ENCODE data around the gene CALCB.
"Not testable (repeated sequence)": the region's sequence is repeated elsewhere in the genome, so short reads cannot be mapped to it uniquely, and the experiment has no call there.

DNA sequence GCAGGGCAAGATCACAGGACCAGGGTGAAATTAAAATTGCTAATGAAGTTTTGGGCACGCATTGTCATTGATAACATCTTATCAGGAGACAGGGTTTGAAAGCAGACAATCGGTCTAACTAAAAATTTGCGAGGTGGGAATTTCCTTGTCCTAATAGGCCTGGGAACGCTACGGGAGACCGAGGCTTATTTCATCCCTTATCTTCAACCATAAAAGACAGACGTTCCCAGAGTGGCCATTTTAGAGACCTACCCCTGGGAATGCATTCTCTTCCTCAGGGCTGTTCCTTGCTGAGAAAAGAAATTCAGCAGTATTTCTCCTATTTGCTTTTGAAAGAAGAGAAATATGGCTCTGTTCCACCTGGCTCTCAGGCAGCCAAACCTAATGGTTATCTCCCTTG, 3.6 kb upstream of the CALCB start:
- TF ChIP-seq RBBP5 (IDR thresholded peaks at IDR 0.05; ENCODE audit: borderline replicate concordance, low read depth, low read length); CBX8 (IDR thresholded peaks at IDR 0.05; ENCODE audit: borderline replicate concordance, low read depth, low read length); ASH2L (IDR thresholded peaks at IDR 0.05; ENCODE audit: low read length); RFX5 (IDR thresholded peaks at IDR 0.05; ENCODE audit: borderline replicate concordance, low read depth, low read length); POLR2A (IDR thresholded peaks at IDR 0.05; ENCODE audit: control extremely low read depth in 1 of 2, low read depth in 2 of 2, low read length in 2 of 2); POLR2AphosphoS5 (IDR thresholded peaks at IDR 0.05; ENCODE audit: low read depth, low read length); SP1 (IDR thresholded peaks at IDR 0.05; ENCODE audit: low read depth, low read length); MAFK (IDR thresholded peaks at IDR 0.05; ENCODE audit: low read depth, low read length); EZH2 (IDR thresholded peaks at IDR 0.05; ENCODE audit: low read depth, low read length, severe bottlenecking); JUND (IDR thresholded peaks at IDR 0.05; ENCODE audit: low read length); BCL11A (IDR thresholded peaks at IDR 0.05; ENCODE audit: low read depth in 2 of 2, low read length in 2 of 2); RNF2 (IDR thresholded peaks at IDR 0.05; ENCODE audit: borderline replicate concordance, low read depth, low read length, missing control alignments, poor library complexity, severe bottlenecking): not testable (repeated sequence)
- TF ChIP-seq, protein P1, sequence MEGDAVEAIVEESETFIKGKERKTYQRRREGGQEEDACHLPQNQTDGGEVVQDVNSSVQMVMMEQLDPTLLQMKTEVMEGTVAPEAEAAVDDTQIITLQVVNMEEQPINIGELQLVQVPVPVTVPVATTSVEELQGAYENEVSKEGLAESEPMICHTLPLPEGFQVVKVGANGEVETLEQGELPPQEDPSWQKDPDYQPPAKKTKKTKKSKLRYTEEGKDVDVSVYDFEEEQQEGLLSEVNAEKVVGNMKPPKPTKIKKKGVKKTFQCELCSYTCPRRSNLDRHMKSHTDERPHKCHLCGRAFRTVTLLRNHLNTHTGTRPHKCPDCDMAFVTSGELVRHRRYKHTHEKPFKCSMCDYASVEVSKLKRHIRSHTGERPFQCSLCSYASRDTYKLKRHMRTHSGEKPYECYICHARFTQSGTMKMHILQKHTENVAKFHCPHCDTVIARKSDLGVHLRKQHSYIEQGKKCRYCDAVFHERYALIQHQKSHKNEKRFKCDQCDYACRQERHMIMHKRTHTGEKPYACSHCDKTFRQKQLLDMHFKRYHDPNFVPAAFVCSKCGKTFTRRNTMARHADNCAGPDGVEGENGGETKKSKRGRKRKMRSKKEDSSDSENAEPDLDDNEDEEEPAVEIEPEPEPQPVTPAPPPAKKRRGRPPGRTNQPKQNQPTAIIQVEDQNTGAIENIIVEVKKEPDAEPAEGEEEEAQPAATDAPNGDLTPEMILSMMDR (IDR thresholded peaks at IDR 0.05; ENCODE audit: control extremely low read depth in 1 of 3, insufficient read depth in 1 of 3, low read depth in 1 of 3, low read length in 3 of 3): not testable (repeated sequence)
- TF ChIP-seq EP300 (IDR thresholded peaks at IDR 0.05; ENCODE audit: borderline replicate concordance in 1 of 2, low read depth in 2 of 2, low read length in 2 of 2): peak in 1 of 2 experiments; percentile 73; a peak in 1 of 3 replicates
